Tibial artery (tissue), 4 donors: ENCODE results near the gene MAPRE3.
A peak's percentile ranks its signal among the peaks of the same experiment; 100 is the strongest.
"Not testable (repeated sequence)": the region's sequence is repeated elsewhere in the genome, so short reads cannot be mapped to it uniquely, and the experiment has no call there.

Experiments
- DNase-seq, 2 donors: peaks; one replicate each; pipeline ENCODE4 v3.0.0-alpha.2; 2019
- H3K27ac ChIP-seq, 2 donors: fragments of 200-600 bp; sonication (generic) in 1 of 2; 1 replicate in 1 of 2; 2 replicates in 1 of 2; pipeline ENCODE4 v1.5.1; 2018 to 2019; ENCODE audit warnings: mild to moderate bottlenecking in 1 of 2
- H3K27me3 ChIP-seq, 2 donors: fragments of 200-600 bp; sonication (generic) in 1 of 2; one replicate each; pipeline versions ENCODE4 v1.5.1 to v1.6.0; 2016 to 2019
- H3K36me3 ChIP-seq, 3 donors: fragments of 200-600 bp; sonication (generic) in 2 of 3; one replicate each; pipeline ENCODE4 v1.5.1; 2016 to 2019; ENCODE audit warnings: mild to moderate bottlenecking in 2 of 3
- H3K4me1 ChIP-seq, 4 donors: fragments of 200-600 bp; sonication (generic) in 2 of 4; 1 replicate in 3 of 4; 2 replicates in 1 of 4; pipeline ENCODE4 v1.5.1; 2016 to 2019
- H3K4me3 ChIP-seq, 2 donors: fragments of 200-600 bp; sonication (generic) in 1 of 2; 1 replicate in 1 of 2; 2 replicates in 1 of 2; pipeline ENCODE4 v1.5.1; 2018 to 2019; ENCODE audit warnings: mild to moderate bottlenecking in 2 of 2
- H3K9me3 ChIP-seq, 3 donors: fragments of 200-600 bp; sonication (generic) in 1 of 3; one replicate each; pipeline ENCODE4 v1.5.1; 2016 to 2019
- intact Hi-C: fragments of 100-400 bp; cut with DNase I; formaldehyde crosslinking; loops from one replicate; pipeline ENCODE4 v1.15.0; 2023; ENCODE audit warnings: low total_unique reads
- TF ChIP-seq, protein P1 (sequence below), 2 experiments: fragments of 200-600 bp in 1 of 2; fragments of 450-650 bp in 1 of 2; IDR thresholded peaks; one replicate each; pipeline ENCODE4 v1.5.1; 2017 to 2019; ENCODE audit warnings: antibody characterized with exemption in 2 of 2, mild to moderate bottlenecking in 1 of 2, moderate library complexity in 1 of 2

MAPRE3 gene

GRCh38 chr2:27071277-27071989 is 101.0 kb downstream of the MAPRE3 start, which contains the start of gene OST4:
OST4 (minus strand) TSS chr2:27071654.
- Histone ChIP-seq H3K36me3 (peaks cover 0 to 34% (median 10%) of the 10 kb centered on the region in 3 donors), H3K4me3 (peak within 1 kb of the TSS; percentile 90 to 95), H3K27me3 (no peaks in the 10 kb centered on the region), H3K9me3 (no peaks in the 10 kb centered on the region), H3K4me1 (peaks cover 3 to 70% (median 54%) of the 10 kb centered on the region in 4 donors), H3K27ac (peak within 1 kb of the TSS; percentile 96 to 98)
- TF ChIP-seq, protein P1, sequence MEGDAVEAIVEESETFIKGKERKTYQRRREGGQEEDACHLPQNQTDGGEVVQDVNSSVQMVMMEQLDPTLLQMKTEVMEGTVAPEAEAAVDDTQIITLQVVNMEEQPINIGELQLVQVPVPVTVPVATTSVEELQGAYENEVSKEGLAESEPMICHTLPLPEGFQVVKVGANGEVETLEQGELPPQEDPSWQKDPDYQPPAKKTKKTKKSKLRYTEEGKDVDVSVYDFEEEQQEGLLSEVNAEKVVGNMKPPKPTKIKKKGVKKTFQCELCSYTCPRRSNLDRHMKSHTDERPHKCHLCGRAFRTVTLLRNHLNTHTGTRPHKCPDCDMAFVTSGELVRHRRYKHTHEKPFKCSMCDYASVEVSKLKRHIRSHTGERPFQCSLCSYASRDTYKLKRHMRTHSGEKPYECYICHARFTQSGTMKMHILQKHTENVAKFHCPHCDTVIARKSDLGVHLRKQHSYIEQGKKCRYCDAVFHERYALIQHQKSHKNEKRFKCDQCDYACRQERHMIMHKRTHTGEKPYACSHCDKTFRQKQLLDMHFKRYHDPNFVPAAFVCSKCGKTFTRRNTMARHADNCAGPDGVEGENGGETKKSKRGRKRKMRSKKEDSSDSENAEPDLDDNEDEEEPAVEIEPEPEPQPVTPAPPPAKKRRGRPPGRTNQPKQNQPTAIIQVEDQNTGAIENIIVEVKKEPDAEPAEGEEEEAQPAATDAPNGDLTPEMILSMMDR (IDR thresholded peaks at IDR 0.05) = no peak
- DNase-seq = peak; percentile 92 to 97
- intact Hi-C loops = no loop called here

GRCh38 chr2:27071990-27072830 is 101.8 kb downstream of the MAPRE3 start:
- peak; percentile 67 to 93 for DNase-seq
- TF ChIP-seq, protein P1 (IDR thresholded peaks at IDR 0.05) = no peak
- no peaks in the 10 kb centered on the region for H3K9me3 ChIP-seq
- peak overlapping the region; percentile 90 to 95 for H3K4me3 ChIP-seq
- H3K27me3 ChIP-seq = no peaks in the 10 kb centered on the region
- H3K27ac ChIP-seq = peak overlapping the region; percentile 96 to 98
- peaks cover 3 to 74% (median 55%) of the 10 kb centered on the region in 4 donors for H3K4me1 ChIP-seq
- H3K36me3 ChIP-seq = peaks cover 0 to 29% (median 10%) of the 10 kb centered on the region in 3 donors
- intact Hi-C loops = no loop called here

- TF ChIP-seq, protein P1 (IDR thresholded peaks at IDR 0.05) = no peak
- Histone ChIP-seq H3K4me3 (no peak overlapping the region), H3K27ac (peak overlapping the region; percentile 96 to 98), H3K4me1 (peaks cover 3 to 81% (median 59%) of the 10 kb centered on the region in 4 donors), H3K36me3 (peaks cover 0 to 22% (median 6%) of the 10 kb centered on the region in 3 donors), H3K27me3 (no peaks in the 10 kb centered on the region), H3K9me3 (no peaks in the 10 kb centered on the region)
- intact Hi-C loops = no loop called here
- DNase-seq = no peak
Measured at GRCh38 chr2:27072920-27073319, 102.5 kb downstream of the MAPRE3 start.

GRCh38 chr2:27073782-27074181 is 103.3 kb downstream of the MAPRE3 start:
- peaks cover 3 to 78% (median 54%) of the 10 kb centered on the region in 4 donors for H3K4me1 ChIP-seq
- peaks cover 0 to 14% (median 5%) of the 10 kb centered on the region in 3 donors for H3K36me3 ChIP-seq
- intact Hi-C loops = no loop called here
- H3K27ac ChIP-seq = peak overlapping the region; percentile 96 to 98
- H3K27me3 ChIP-seq = no peaks in the 10 kb centered on the region
- no peak for DNase-seq
- TF ChIP-seq, protein P1 (IDR thresholded peaks at IDR 0.05) = no peak
- H3K4me3 ChIP-seq = no peak overlapping the region
- no peaks in the 10 kb centered on the region for H3K9me3 ChIP-seq

DNA sequence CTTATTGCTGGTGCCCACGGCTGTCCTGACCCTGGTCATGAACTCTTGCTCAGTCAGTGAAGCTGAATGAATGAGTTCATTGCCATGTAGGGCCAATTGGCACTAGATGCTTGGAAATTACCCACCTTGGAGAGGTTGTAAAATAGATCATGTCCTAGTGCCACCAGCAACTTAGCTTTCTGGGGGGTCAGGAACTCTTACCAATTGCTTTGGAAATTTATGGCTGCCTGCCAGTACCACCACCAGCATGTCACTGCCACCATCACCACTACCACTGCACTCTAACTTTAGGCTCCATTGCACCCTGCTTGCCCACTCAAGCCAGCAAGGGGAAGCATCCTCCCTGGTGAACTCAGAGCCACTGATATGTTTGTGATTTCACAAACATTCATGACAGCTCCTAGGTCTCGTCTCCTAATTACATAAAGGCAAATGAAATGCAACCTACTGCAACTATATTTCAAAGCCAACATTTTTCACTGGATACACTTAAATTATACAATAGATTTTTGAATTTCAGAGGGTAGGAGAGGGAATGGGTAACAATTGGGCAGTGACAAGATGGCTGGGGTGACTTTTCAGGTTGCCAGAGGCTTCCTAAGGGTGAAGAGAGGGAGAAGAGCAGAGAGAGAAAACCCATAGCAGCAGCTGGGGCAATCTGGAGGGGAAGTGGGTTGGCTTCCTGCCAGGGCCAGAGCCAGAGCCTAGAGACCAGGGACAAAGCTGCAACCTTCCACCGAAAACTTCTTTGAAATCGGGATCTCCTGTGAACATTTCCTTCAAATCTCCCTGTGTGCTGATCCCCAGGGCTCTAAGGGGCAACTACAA is 104.5 kb downstream of the MAPRE3 start:
- H3K36me3 ChIP-seq = peaks cover 0 to 2% (median 0%) of the 10 kb centered on the region in 3 donors
- H3K27me3 ChIP-seq = no peaks in the 10 kb centered on the region
- no peak overlapping the region for H3K4me3 ChIP-seq
- TF ChIP-seq, protein P1 (IDR thresholded peaks at IDR 0.05) = no peak
- peak overlapping the region; percentile 96 to 98 for H3K27ac ChIP-seq
- no peaks in the 10 kb centered on the region for H3K9me3 ChIP-seq
- intact Hi-C loops = no loop called here
- DNase-seq = peak in 1 of 2 donors; percentile 56
- H3K4me1 ChIP-seq = peaks cover 3 to 68% (median 50%) of the 10 kb centered on the region in 4 donors

- Histone ChIP-seq H3K4me1 (peaks cover 0 to 68% (median 50%) of the 10 kb centered on the region in 4 donors), H3K27ac (peak overlapping the region; percentile 96 to 98)
- H3K36me3 ChIP-seq, H3K9me3 ChIP-seq, intact Hi-C loops, H3K27me3 ChIP-seq, H3K4me3 ChIP-seq, DNase-seq: not testable (repeated sequence)
Measured at GRCh38 chr2:27075566-27075871, 105.1 kb downstream of the MAPRE3 start.
